ENCODE results near the gene PDZRN3.

Gene PDZRN3

GRCh38 chr3:73426606-73427005, 198.1 kb downstream of the PDZRN3 start:
- H3K4me3 ChIP-seq (ENCODE audit: low read depth, low read length): no peak overlapping the region
- DNase-seq (ENCODE audit: low read depth): no peak
- no peak for TF ChIP-seq CTCF (IDR thresholded peaks at IDR 0.05; ENCODE audit: insufficient read depth, low read depth, low read length, missing control alignments)

GRCh38 chr3:73423116-73423515, 201.6 kb downstream of the PDZRN3 start:
- DNase-seq (ENCODE audit: low read depth): no peak
- TF ChIP-seq CTCF (IDR thresholded peaks at IDR 0.05; ENCODE audit: insufficient read depth, low read depth, low read length, missing control alignments): no peak
- H3K4me3 ChIP-seq (ENCODE audit: low read depth, low read length): no peak overlapping the region

- TF ChIP-seq CTCF (IDR thresholded peaks at IDR 0.05; ENCODE audit: insufficient read depth, low read depth, low read length, missing control alignments): no peak
- no peak for DNase-seq (ENCODE audit: low read depth)
These were observed 202.2 kb downstream of the PDZRN3 start for GRCh38 chr3:73422571-73422970.

GRCh38 chr3:73419942-73420341, 204.8 kb downstream of the PDZRN3 start:
- TF ChIP-seq CTCF (IDR thresholded peaks at IDR 0.05; ENCODE audit: insufficient read depth, low read depth, low read length, missing control alignments): no peak
- H3K4me3 ChIP-seq (ENCODE audit: low read depth, low read length): no peak overlapping the region
- DNase-seq (ENCODE audit: low read depth): no peak

More at GRCh38 chr3:73422571-73422970, 202.2 kb downstream of the PDZRN3 start:
- no peak overlapping the region for H3K4me3 ChIP-seq (ENCODE audit: low read depth, low read length)

- TF ChIP-seq CTCF (IDR thresholded peaks at IDR 0.05; ENCODE audit: insufficient read depth, low read depth, low read length, missing control alignments): no peak
- no peak for DNase-seq (ENCODE audit: low read depth)
- H3K4me3 ChIP-seq (ENCODE audit: low read depth, low read length): no peak overlapping the region
These were observed 205.4 kb downstream of the PDZRN3 start for GRCh38 chr3:73419179-73419803.

DNA sequence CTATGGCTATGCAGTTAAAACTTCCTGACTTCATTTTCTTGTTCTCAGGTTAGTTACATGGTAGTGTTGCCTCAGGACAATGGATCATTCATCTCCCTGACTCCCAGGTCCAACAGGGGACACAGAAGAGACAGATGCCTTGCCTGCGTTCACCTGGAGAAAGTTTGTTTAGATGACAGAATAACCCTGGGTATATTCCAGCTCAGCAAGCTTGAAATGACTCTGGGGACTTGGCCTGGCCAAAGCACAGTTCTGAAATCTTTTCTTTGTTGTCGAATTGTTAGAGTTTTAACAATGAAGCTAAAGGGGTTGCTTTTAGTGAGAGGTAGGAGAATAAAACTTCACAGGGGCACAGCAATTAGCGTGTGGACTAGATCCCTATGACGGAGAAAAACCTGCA, 206.1 kb downstream of the PDZRN3 start:
- DNase-seq (ENCODE audit: low read depth): no peak

More for the DNA sequence above, 206.1 kb downstream of the PDZRN3 start:
- no peak for TF ChIP-seq CTCF (IDR thresholded peaks at IDR 0.05; ENCODE audit: insufficient read depth, low read depth, low read length, missing control alignments)
- H3K4me3 ChIP-seq (ENCODE audit: low read depth, low read length): no peak overlapping the region

All from GM12865 (cell line).